Stimulated activated CD4-positive, alpha-beta T cell treated with anti-CD3 and anti-CD28 coated beads, Interleukin-2, amount 100 ng/mL, for 4 hours (primary cell): ENCODE data around the gene NTN1.
"Not testable (repeated sequence)": the region's sequence is repeated elsewhere in the genome, so short reads cannot be mapped to it uniquely, and the experiment has no call there.

Experiments
- DNase-seq: peaks from one replicate; pipeline ENCODE4 v3.0.0-alpha.2; 2020; ENCODE audit warnings: low read depth

NTN1 gene

DNA sequence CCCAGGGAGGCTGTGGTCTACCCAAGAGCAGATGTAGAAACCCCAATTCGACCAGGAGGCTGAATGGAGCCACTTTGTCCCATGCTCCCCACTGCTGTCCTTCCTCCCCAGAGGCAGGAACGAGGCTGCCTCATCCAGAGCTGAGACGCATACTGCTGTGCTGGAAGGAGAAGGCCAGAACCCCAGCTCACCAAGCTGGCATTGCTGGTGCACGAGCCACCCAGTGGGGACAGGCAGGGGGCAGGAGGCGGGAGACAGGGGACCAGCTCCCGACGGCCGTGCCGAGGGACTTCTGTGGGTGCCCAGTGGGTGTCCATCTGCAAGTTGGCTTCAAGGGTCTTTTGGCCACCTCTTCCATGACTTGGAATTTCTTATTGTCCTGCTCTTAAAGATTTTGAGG is 66.6 kb downstream of the NTN1 start:
- DNase-seq, result no peak

DNA sequence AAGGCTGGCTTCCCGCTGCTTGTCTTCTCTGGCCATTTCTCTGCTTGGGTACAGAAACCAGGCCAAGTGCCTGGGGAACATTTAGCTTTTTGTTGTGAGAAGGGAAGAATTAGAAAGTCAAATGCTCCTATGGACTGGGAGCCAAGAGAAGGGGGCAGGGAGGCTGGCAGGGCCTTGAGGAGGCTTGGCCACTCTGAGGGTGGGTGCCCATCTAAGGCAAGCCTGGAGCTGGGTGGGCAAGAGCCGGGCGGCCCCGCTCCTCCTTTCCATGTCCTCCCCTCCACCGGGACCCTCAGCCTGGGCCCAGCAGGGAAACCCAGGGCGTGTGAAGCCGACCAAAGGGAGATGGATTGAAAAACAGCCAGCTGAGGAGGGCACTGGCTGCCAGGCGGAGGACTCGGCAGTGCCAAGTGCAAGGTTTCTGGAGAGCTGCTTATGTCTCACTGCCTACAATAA is 69.4 kb downstream of the NTN1 start:
- no peak for DNase-seq

DNA sequence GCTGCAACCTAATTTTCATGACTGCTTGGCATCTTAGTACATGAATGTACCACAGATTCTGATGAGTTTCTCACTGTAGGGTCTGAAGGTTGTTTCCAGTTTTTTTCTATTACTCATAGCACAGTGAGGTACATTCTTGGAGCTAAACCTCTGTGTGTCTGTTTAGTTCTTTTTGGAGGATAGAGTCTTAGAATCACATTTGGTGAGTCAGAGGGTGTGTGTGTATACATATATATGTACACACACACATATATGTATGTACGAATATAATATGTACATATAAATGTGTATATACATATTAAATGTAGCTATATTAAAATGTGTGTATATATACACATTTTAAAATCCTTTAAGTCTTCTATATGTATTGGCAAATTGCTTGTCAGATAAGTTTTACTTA is 72.9 kb downstream of the NTN1 start:
- no peak for DNase-seq

DNA sequence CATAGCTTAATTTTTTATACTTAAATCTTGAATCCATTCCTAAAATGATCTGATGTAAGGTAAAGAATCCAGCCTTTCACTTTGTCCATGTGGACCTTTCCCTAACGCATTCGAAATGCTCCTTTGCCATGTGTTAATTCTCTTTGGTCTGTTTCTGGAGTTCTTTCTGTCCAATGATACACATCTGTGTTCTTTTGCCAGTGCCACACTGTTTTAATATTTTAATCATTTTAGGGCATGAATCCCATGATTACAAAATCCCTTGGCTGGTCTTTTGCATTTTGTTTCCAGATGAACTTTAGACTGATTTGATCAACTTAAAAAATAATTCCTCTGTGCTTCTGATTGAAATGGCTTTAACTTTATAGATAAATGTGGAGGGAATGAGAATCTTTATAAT is 74.1 kb downstream of the NTN1 start:
- DNase-seq, result no peak

DNA sequence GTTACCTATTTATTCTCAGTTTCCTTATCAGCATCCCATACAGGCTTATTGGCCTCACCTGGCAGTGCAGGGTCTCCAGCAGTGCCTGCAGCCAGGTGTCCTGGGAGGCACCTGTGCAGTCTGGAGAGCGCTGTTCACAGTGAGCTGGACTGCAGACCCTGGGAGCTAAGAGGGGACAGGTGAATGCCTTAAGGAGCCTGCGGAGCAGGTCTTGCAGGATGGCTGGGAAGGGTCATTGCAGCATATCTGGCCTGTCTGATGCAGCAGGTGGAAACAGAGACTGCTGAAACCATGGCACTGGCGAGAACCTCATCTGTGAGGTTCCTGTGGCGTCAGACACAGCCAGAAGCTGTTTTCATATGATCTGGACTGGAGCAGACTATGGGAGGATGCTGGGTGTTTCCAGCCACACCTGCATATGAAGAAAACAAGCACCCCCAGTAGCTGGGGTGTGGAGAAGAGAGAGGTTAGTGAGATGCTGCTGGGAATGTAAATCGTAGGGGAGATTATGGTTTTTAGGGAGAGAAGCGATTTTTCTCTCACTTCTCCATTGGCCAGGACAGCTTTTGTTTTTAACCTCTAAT is 77.0 kb downstream of the NTN1 start:
- DNase-seq, result no peak

DNA sequence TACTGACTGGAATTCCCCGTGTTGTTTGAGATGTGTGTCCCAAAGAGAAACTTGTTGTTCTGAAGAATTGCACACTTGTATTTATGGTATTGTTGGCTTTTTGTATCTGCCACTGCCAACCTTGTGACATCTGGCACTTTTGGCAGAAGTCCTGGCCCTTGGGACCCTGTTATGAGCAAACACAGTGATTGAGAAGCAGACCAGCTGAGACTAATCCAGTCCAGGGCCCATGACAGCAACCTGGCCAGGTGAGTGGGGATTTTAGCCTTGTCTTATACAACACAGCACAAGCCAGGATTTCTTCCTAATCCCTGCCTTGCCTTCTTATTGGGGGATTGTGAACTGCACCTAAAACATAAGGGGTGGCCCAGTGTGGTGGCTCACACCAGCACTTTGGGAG is 80.0 kb downstream of the NTN1 start:
- no peak for DNase-seq

DNA sequence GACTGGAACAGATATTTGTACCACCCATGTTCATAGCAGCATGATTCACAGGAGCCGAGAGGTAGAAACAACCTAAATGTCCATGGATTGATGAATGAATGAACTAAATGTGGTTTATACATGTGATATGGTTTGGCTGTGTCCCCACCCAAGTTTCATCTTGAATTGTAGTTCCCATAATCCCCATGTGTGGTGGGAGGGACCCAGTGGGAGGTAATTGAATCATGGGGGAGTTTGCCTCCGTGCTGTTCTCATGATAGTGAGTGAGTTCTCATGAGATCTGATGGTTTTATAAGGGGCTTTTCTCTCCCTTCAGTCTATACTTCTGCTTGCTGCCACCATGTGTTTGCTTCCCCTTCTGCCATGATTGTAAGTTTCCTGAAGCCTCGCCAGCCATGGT is 81.9 kb downstream of the NTN1 start:
- not testable (repeated sequence) for DNase-seq

DNA sequence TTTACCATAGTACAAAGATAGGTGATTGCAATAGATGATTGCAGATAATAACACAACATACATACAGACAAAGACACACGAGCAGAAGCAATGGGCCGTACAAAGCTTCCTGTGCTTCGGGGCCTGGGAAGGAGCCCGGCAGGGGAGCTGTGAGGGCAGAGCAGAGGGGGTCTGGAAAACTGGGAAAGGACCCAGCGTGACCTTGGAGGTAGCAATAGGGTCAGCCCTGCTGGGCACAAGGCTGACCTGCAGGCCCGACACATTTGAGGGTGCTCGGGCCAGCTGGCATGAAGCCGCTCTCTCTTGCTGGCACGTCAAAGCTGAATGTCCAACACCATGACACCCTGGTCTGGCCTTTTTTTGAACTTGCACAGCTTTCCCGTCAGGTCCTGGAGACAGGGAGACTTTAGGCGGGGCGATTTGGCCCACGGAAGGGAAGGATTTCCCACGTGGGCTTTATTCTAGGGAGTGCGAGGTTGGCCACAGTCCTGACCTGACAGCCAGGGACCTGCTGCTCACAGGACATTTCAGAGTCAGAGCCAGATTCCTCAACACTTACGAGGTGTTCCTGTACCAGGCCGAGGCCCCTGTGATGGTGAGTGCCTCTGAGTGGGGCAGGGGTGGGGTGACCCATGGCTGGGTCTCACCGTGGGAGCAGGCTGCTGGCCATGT is 83.2 kb downstream of the NTN1 start:
- no peak for DNase-seq

DNA sequence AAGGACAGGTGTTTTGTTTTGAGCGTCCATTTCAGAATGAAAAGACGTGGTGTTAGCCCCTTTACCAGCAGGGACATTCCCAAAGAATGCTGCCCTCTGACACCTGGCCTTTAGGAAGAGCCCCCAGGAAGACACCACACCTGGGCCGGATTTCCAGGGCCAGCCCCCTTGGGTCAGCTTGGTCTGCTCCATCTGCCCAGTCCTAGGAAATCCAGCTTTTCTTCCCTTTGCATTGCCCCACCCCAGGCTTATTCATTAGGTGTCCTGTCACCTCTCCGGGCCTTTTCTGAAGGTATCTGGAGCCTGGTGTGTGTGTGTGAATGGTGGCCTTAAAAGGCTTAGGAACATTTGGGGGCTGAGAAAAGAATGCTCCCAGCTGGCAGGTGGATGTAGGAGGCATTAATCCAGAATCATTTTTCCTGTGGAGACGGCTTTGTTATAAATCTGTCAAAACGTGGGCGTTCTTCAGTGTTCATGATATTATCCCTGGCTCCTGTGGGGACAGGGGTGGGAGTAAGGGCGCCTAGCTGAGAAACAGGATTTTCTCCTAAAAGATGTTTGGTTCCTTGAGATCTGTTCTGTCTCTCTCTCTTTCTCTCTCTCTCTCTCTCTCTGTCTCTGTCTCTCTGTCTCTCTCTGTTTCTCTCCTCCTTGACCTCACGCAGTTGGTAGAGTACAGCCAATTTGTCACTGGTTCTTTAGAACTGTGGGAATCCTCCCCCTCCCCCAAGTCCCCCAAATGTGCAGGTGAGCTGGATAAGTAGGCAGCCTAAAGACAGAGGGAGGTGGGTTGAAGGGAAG is 84.0 kb downstream of the NTN1 start:
- DNase-seq, result no peak

DNA sequence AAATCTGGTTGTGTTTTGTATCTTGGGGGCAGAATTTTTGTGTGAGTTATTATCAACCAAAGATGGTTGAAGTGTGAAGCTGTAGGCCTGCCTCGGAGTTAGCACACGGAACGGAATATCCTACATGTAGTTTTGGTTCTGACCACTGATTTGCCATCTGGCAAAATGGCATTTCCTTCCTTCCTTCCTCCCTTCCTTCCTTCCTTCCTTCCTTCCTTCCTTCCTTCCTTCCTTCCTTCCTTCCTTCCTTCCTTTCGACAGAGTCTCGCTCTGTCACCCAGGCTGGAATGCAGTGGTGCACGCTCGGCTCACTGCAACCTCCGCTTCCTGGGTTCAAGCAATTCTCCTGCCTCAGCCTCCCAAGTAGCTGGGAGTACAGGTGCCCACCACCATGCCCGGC is 85.0 kb downstream of the NTN1 start:
- DNase-seq, result not testable (repeated sequence)

DNA sequence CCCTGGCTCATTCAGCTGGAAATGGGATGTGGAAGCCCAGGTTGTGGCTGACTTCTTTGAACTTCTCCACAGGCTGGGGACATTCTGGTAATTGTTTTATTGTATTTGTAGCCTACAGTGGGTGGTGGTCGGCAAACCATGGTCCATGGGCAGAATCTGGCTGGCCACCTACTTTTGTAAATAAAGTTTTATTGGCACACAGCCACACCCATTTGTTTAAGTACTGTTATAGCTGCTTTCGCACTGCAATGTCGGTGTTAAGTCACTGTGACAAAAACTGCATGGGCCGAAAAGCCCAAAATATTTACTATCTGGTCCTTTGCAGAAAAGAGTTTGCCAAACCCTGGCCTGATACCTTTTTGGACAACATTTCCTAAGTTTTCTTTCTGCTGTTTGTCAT is 86.2 kb downstream of the NTN1 start:
- no peak for DNase-seq

DNA sequence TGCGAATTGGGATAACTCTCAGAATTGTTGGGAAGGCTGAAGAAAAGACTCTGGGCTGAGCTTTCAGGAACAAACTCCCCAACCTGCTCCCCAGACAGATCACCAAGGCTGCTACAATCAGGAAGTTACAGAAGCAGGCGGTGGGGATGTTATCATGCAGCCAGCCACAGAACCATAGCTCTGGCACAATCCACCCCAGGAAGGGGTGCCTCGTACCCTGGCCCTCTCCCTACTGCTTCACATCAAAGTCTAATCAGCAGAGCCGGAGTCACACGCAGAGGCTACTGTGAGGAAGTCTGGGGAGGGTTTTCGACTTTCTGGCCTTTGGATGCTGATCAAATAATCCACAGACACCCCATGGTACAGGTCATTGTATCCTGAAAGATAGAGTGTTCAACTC is 86.8 kb downstream of the NTN1 start:
- no peak for DNase-seq

DNA sequence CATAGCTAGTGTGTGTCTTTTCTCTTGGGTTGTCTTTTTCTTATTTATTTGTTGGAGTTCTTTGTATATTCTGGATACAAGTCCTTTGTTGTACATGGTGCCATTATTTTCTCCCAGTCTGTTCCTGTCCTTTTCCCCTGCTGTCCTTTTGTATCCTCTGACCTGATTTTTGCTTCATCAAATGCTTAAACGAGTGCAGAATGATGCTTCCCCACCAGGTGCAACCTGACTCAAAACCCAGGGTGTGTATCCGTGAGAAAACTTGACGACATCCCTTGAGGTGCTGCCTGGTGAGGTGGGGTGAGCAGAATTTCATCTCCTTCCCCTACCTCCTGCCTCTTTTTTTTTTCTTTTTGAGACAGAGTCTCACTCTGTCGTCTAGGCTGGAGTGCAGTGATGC is 88.6 kb downstream of the NTN1 start:
- no peak for DNase-seq

DNA sequence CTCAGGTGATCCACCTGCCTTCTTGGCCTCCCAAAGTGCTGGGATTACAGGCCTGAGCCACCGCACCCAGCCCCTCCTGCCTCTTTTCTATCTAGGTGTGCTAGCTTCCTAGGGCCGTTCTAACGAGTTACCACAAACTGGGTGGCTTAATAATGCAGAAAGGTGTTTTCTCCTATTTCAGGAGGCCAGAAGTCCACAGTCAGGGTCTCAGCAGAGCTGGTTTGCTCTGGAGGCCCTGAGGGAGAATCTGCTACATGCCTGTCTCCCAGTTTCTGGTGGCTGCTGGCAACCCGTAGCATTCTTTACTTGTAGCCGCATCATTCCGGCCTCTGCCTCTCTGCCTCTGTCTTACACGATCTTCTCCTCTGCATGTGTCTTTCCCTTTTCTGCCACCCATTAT is 89.2 kb downstream of the NTN1 start:
- no peak for DNase-seq

DNA sequence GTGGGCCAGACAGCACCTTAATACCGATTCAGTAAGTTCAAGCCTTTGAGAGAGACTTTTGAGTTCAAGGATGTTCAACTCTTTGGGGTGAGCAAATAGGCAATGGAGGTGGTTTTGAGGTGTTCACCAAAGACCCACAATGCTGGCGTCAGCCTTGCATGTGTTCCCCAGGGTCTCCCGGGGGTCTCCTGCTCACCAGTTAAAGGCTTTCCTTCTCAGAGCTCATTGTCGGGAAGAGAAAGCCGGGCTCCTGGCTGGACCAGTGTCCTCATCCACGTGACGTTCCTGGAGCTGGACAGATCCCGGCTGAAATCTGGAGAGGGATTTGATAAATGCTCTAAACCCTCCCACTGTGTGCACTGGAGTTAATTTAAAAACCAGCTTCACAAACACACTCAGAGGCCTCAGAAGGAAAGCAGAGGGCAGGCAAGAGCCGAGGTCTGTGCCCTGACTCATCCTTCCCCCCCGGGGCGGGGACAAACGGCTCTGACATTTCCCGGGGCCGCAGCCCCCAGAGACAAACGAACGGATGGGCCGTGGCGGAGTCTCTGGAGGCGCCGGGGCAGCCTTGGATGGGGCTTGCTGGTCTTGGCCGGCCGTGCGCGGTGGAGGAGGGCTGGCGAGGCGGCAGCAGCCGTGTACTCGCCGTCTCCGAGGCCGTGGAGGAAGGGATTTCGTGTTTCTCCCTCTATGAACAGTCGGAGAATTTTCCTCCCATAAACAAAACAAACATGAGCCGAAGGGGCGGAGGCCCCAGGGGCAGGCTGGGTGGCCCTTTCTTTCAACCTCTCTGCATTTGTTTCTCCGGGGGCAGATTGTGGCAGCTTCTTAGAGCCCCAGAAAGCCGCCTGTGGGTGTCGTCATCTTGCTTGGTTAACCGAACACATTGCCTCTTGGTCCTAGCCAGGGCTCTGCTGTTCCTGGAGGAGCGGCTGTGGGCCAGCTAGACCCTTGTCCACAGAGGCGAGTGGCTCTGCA is 94.2 kb downstream of the NTN1 start:
- peak; percentile 33 for DNase-seq

DNA sequence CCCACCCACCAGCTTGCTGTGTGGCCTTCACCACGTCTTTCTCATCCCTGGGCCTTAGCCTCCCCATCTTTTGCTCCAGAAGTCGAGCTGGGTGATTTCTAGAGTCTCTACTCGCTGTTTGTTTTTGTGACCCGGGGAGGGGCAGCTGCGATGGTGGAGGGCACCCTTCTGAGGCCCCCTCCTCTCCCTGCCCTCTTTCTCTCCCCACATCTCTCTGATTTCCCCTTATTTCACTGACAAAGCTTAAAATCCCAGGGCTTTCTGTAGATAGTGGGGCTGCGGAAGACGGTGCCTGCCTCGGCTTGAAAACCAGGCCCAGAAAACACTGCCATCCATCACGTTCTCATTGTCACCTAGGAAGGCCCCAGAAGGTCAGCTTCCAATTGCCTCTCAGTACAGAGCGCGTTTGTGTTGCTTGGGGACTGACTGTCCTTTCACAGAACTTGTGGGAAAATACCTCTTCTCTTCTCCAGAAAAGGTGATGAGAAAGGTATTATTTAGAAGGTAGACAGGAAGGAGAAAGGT is 95.1 kb downstream of the NTN1 start:
- no peak for DNase-seq

DNA sequence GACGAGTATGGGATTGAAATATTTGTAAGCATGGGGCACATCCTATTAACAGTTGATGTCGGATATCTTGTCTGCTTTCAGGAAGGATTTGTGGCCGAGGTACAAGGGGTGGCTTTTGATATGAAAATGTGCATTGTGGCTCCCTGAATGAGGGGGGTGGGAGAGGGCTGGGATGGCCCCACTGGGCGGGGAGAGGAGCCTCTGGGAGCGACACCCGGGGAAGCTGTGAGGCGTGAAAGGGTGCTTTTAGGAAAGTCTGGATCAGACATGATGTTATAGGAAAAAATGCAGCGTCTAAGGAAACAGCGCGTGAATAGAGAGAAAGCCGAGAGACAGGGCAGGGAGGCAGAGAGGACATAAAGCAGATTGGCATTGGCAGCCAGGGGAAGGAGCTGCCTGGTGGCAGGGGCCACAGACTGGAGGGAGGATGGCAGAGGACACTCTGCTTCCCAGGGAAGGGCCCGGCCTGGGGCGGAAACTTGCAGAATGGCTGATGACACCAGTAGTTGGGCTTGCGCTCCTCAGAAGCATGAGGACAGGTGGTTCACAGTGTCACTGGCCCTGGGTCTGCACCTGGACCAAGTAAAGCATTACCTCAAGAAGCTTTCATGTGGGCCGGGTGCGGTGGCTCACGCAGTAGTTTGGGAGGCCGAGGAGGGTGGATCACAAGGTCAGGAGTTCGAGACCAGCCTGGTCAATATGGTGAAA is 95.7 kb downstream of the NTN1 start:
- DNase-seq, result no peak

DNA sequence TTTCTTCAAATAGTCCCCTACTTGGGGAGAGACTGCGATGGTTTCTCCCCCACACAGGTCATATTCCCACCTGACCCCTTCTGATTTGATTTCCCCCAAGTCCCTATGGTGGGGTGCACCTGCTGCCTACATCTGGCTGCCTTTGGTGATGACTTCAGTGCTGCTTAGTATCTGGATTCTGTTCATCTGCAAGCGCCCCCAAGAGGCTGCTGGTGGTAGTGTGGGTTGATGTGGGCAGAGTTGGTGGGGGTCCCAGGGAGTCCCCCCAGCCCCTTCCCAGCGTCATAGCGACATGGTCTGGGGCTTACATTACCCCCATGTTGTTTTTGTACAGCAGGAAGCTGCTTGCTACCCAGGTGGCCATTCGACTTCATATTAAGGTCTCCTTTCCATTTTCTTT is 99.2 kb downstream of the NTN1 start:
- DNase-seq, result no peak

DNA sequence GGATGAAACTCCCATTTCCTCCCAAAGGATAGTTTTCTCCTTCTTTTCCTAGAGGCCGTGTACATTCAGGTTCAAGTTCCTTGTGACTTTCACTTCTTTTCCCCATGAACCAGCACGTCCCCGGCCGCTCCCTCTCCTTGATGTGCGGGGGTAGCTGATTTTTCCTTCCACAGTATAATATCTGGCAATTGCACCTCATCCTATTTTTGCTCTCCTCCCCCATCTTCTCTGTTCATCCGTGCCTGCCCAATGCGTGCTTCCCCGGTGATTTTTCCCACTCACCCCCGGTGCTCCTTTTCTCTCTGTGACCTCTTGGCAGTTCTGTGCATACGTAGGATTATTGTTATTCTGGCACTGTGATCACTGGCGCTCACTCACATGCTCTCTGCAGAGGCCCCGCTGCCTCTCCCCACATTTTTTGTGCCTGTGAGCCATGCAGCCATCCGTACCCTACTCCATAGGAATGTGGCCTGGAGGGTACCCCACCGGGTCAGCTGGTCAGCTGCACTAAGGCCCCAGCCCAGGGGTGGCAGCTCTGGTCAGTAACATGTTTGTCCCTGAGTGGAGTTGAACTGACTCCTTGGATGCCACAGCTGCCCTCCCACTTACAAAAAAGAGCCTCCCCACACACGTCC is 100.0 kb downstream of the NTN1 start:
- DNase-seq, result no peak

DNA sequence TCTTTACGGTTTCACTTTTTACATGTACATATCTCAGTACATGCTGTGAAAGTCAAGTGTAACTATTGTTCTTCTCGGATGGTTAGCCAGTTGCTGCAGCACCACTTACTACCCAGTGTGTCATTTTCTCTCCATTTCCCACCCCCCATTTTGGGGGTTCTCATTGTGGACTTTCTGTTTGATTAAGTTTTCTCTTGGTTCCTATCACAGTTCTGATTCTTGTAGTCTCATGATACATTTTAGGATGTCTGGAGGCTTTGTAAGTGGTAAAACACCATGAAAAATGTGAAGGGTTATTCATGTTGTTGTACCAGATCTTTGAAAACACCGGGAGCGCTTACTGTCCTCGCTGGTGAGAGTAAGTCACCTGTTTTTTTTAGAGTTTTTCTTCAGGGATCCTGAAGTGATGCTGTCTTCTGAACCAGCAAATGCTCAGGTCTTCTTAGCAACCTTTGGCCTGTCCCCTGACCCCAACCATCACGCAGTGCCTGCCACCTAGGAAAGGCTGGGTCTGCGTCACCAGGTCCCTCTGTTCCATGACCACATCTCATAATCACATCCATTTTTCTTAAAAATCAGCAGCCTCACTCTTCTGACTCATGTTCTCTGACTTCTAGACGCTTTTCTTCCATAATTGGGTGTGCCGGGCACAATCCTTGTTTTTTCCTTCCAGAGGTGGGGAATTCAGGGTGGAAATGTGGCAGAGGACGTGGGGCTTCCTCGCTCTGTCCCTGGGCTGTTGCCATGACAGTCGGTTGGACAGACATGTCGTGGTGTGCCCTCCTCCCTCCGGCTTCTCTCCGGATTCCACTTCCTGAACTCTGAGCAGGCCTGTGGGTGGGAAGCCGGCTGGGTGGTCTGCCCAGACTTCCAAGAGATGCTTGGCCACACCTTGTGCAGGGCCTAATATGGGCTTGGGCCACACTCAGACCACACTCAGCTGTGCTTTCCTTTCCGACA is 102.6 kb downstream of the NTN1 start:
- no peak for DNase-seq
